ENCODE data around the gene SEPTIN10.

Gene SEPTIN10

GRCh38 chr2:109521233-109522062 is 92.3 kb downstream of the SEPTIN10 start:
- DNase-seq = no peak

- DNase-seq = no peak
These were observed 94.3 kb downstream of the SEPTIN10 start for GRCh38 chr2:109519513-109519912.

GRCh38 chr2:109517118-109517889 is 96.5 kb downstream of the SEPTIN10 start:
- DNase-seq = no peak

- DNase-seq = peak; percentile 36
These were observed 97.2 kb downstream of the SEPTIN10 start for GRCh38 chr2:109516445-109517117.

GRCh38 chr2:109514857-109515256 is 98.9 kb downstream of the SEPTIN10 start:
- DNase-seq = no peak

- DNase-seq = peak; percentile 86
These were observed 99.8 kb downstream of the SEPTIN10 start for GRCh38 chr2:109513749-109514588.

- no peak for DNase-seq
These were observed 100.5 kb downstream of the SEPTIN10 start for GRCh38 chr2:109513230-109513629.

GRCh38 chr2:109512076-109512475 is 101.7 kb downstream of the SEPTIN10 start:
- DNase-seq = no peak

- DNase-seq = no peak
These were observed 102.6 kb downstream of the SEPTIN10 start for GRCh38 chr2:109511168-109511567.

- peak; percentile 75 for DNase-seq
These were observed 103.4 kb downstream of the SEPTIN10 start for GRCh38 chr2:109510136-109511028.

GRCh38 chr2:109508556-109508955 is 105.2 kb downstream of the SEPTIN10 start:
- no peak for DNase-seq

GRCh38 chr2:109507828-109508227 is 105.9 kb downstream of the SEPTIN10 start:
- DNase-seq = no peak

GRCh38 chr2:109507217-109507616 is 106.5 kb downstream of the SEPTIN10 start:
- DNase-seq = no peak

- no peak for DNase-seq
These were observed 110.6 kb downstream of the SEPTIN10 start for GRCh38 chr2:109503191-109503590.

- no peak for DNase-seq
These were observed 112.3 kb downstream of the SEPTIN10 start for GRCh38 chr2:109501461-109501860.

- DNase-seq = no peak
These were observed 112.9 kb downstream of the SEPTIN10 start for GRCh38 chr2:109500910-109501309.

- DNase-seq = no peak
These were observed 114.2 kb downstream of the SEPTIN10 start for GRCh38 chr2:109499566-109499965.

- no peak for DNase-seq
These were observed 114.9 kb downstream of the SEPTIN10 start for GRCh38 chr2:109498906-109499305.

- peak; percentile 13 for DNase-seq
These were observed 115.6 kb downstream of the SEPTIN10 start for GRCh38 chr2:109497911-109498870.

GRCh38 chr2:109497463-109497862 is 116.3 kb downstream of the SEPTIN10 start:
- peak; percentile 87 for DNase-seq
